ENCODE results near the gene RAP2B.
A peak's percentile ranks its signal among the peaks of the same experiment; 100 is the strongest.
"Not testable (repeated sequence)": the region's sequence is repeated elsewhere in the genome, so short reads cannot be mapped to it uniquely, and the experiment has no call there.

RAP2B gene

GRCh38 chr3:153161138-153161713 lies 800 bp upstream of the RAP2B start:
- peak; percentile 84 for DNase-seq

- peak; percentile 32 for DNase-seq
These were observed 727 bp downstream of the RAP2B start for GRCh38 chr3:153162513-153163392.

- DNase-seq: peak; percentile 3
These were observed 1.3 kb downstream of the RAP2B start for GRCh38 chr3:153163393-153163724.

GRCh38 chr3:153163756-153164550 lies 1.9 kb downstream of the RAP2B start:
- no peak for DNase-seq

- no peak for DNase-seq
These were observed 3.2 kb downstream of the RAP2B start for GRCh38 chr3:153165261-153165681.

- DNase-seq: peak; percentile 22
These were observed 4.2 kb downstream of the RAP2B start for GRCh38 chr3:153166206-153166605.

- DNase-seq: no peak
These were observed 4.8 kb downstream of the RAP2B start for GRCh38 chr3:153166796-153167195.

- no peak for DNase-seq
These were observed 7.9 kb downstream of the RAP2B start for GRCh38 chr3:153169793-153170383.

GRCh38 chr3:153171256-153171655 lies 9.2 kb downstream of the RAP2B start:
- DNase-seq: no peak

GRCh38 chr3:153171918-153172317 lies 9.9 kb downstream of the RAP2B start:
- DNase-seq: no peak

GRCh38 chr3:153172796-153173757 lies 11.1 kb downstream of the RAP2B start:
- DNase-seq: no peak

- DNase-seq: no peak
These were observed 11.9 kb downstream of the RAP2B start for GRCh38 chr3:153173758-153174516.

- DNase-seq: no peak
These were observed 14.2 kb downstream of the RAP2B start for GRCh38 chr3:153176197-153176596.

GRCh38 chr3:153180860-153181372 lies 18.9 kb downstream of the RAP2B start:
- DNase-seq: no peak

- DNase-seq: no peak
These were observed 20.7 kb downstream of the RAP2B start for GRCh38 chr3:153182501-153183293.

GRCh38 chr3:153190923-153191322 lies 28.9 kb downstream of the RAP2B start:
- no peak for DNase-seq

- no peak for DNase-seq
These were observed 30.3 kb downstream of the RAP2B start for GRCh38 chr3:153192327-153192726.

GRCh38 chr3:153193786-153194476 lies 31.9 kb downstream of the RAP2B start:
- not testable (repeated sequence) for DNase-seq

GRCh38 chr3:153195349-153195879 lies 33.4 kb downstream of the RAP2B start:
- DNase-seq: no peak
